IMR-90 (cell line): ENCODE measurements around the gene ITSN1. TPM values are rescaled to one million over a fixed set of nuclear protein-coding genes. Genes with fewer than 3 reads are reported as not detected.

Experiments
- ATAC-seq: fragments of 200-7000 bp; cut with Tn5 transposase; 2 replicates; pipeline ENCODE4 v1.9.1; 2020; ENCODE audit warnings: low read depth, mild to moderate bottlenecking, moderate library complexity
- BruUV-seq: library from RNA; stranded (reverse); fragments of 400-500 nt; replicated peaks from 2 replicates; lab custom pipeline; 2021; lab: Mats Ljungman, UMichigan
- CTCF ChIA-PET: fragments of 300-600 bp; formaldehyde crosslinking; extraction: SDS; loops from one replicate; lab custom pipeline; 2021; ENCODE audit warnings: antibody characterized with exemption; lab: Yijun Ruan, JAX
- POLR2A ChIA-PET: fragments of 300-600 bp; sonication (Branson Sonifier 250); formaldehyde crosslinking; loops from one replicate; lab custom pipeline; 2022; ENCODE audit warnings: antibody characterized with exemption; ENCODE audit not compliant: unreplicated experiment; lab: Charles Lee
- DNase-seq: peaks from one replicate; pipeline ENCODE4 v3.0.0; 2013
- H2AFZ ChIP-seq: replicated peaks from 2 replicates; pipeline ENCODE3; 2013; ENCODE audit warnings: low read length, mild to moderate bottlenecking; ENCODE audit not compliant: poor library complexity
- H2AK5ac ChIP-seq: 2 replicates; pipeline ENCODE4 v1.6.1; 2013; ENCODE audit warnings: low read depth, low read length, inconsistent platforms
- H2AK9ac ChIP-seq: replicated peaks from 2 replicates; pipeline ENCODE3; 2013; ENCODE audit warnings: mild to moderate bottlenecking, low read depth, low read length, moderate library complexity; ENCODE audit not compliant: poor library complexity
- H2BK120ac ChIP-seq: 2 replicates; pipeline ENCODE4 v1.6.1; 2013; ENCODE audit warnings: low read depth, low read length, inconsistent platforms
- H2BK15ac ChIP-seq: 3 replicates; pipeline ENCODE4 v1.6.1; 2013; ENCODE audit warnings: low read depth, low read length, inconsistent platforms
- H2BK20ac ChIP-seq: 2 replicates; pipeline ENCODE4 v1.6.1; 2013; ENCODE audit warnings: low read depth, mild to moderate bottlenecking, inconsistent platforms, low read length, moderate library complexity
- H2BK5ac ChIP-seq: 2 replicates; pipeline ENCODE4 v1.6.1; 2013; ENCODE audit warnings: mild to moderate bottlenecking, low read depth, low read length, inconsistent platforms; ENCODE audit not compliant: poor library complexity, severe bottlenecking
- H3K14ac ChIP-seq: replicated peaks from 2 replicates; pipeline ENCODE4 v1.6.1; 2013; ENCODE audit warnings: low read depth, low read length, inconsistent platforms
- H3K18ac ChIP-seq: 2 replicates; pipeline ENCODE4 v1.6.1; 2013; ENCODE audit warnings: low read depth, low read length, control low read depth
- H3K23ac ChIP-seq: 2 replicates; pipeline ENCODE4 v1.6.1; 2013; ENCODE audit warnings: low read depth, low read length, inconsistent platforms
- H3K27ac ChIP-seq: 2 replicates; pipeline ENCODE4 v1.5.1; 2013; ENCODE audit warnings: mild to moderate bottlenecking, control low read depth, low read length; ENCODE audit not compliant: insufficient read depth
- H3K27me3 ChIP-seq: 2 replicates; pipeline ENCODE4 v1.6.1; 2013; ENCODE audit warnings: low read length; ENCODE audit not compliant: control insufficient read depth, insufficient read depth
- H3K36me3 ChIP-seq: 2 replicates; pipeline ENCODE4 v1.6.1; 2013; ENCODE audit warnings: low read length, mixed read lengths; ENCODE audit not compliant: control insufficient read depth, insufficient read depth
- H3K4ac ChIP-seq: 2 replicates; pipeline ENCODE4 v1.6.1; 2013; ENCODE audit warnings: low read depth, low read length, inconsistent platforms
- H3K4me1 ChIP-seq: 2 replicates; pipeline ENCODE4 v1.6.1; 2013; ENCODE audit warnings: low read length, mixed read lengths; ENCODE audit not compliant: control insufficient read depth, insufficient read depth
- H3K4me2 ChIP-seq: 2 replicates; pipeline ENCODE4 v1.6.1; 2013; ENCODE audit warnings: low read depth, mild to moderate bottlenecking, control low read depth, low read length, moderate library complexity
- H3K4me3 ChIP-seq: 2 replicates; pipeline ENCODE4 v1.5.1; 2013; ENCODE audit warnings: low read depth, mild to moderate bottlenecking, control low read depth, low read length, moderate library complexity; ENCODE audit not compliant: insufficient read depth
- H3K56ac ChIP-seq: 2 replicates; pipeline ENCODE4 v1.6.1; 2013; ENCODE audit warnings: low read length, inconsistent platforms; ENCODE audit not compliant: insufficient read depth; ENCODE audit errors: extremely low read depth
- H3K79me1 ChIP-seq, 2 experiments: 2 replicates each; pipeline ENCODE4 v1.6.1; 2013; ENCODE audit warnings: low read length in 2 of 2, inconsistent platforms in 1 of 2, low read depth in 1 of 2
- H3K9ac ChIP-seq: 2 replicates; pipeline ENCODE4 v1.6.1; 2013; ENCODE audit warnings: low read depth, low read length, control low read depth
- H3K9me1 ChIP-seq: 2 replicates; pipeline ENCODE4 v1.6.1; 2013; ENCODE audit warnings: low read length, inconsistent platforms; ENCODE audit not compliant: insufficient read depth
- H3K9me3 ChIP-seq: 2 replicates; pipeline ENCODE4 v1.6.1; 2013; ENCODE audit warnings: low read length; ENCODE audit not compliant: control insufficient read depth, insufficient read depth
- H4K20me1 ChIP-seq: 2 replicates; pipeline ENCODE4 v1.6.1; 2013; ENCODE audit warnings: low read length, inconsistent platforms; ENCODE audit not compliant: insufficient read depth
- H4K5ac ChIP-seq: 2 replicates; pipeline ENCODE4 v1.6.1; 2013; ENCODE audit warnings: mild to moderate bottlenecking, low read depth, low read length, control low read depth
- H4K8ac ChIP-seq, 2 experiments: 2 replicates each; pipeline ENCODE4 v1.6.1; 2013; ENCODE audit warnings: low read depth in 2 of 2, low read length in 2 of 2, control low read depth in 1 of 2, inconsistent platforms in 1 of 2
- H4K91ac ChIP-seq: 2 replicates; pipeline ENCODE4 v1.6.1; 2013; ENCODE audit warnings: low read depth, low read length, inconsistent platforms; ENCODE audit not compliant: insufficient read depth
- CHD1 ChIP-seq: IDR thresholded peaks from 2 replicates; pipeline ENCODE4 v1.6.1; 2012; ENCODE audit warnings: low read depth, low read length, improper control_type of control experiment
- FOS ChIP-seq: fragments of 150-350 bp; IDR thresholded peaks from 2 replicates; pipeline ENCODE4 v1.6.1; 2016; ENCODE audit warnings: low read depth, low read length
- MXI1 ChIP-seq: IDR thresholded peaks from 2 replicates; pipeline ENCODE4 v1.6.1; 2012; ENCODE audit warnings: low read depth, mild to moderate bottlenecking, low read length, moderate library complexity, borderline replicate concordance
- POLR2A ChIP-seq: IDR thresholded peaks from 2 replicates; pipeline ENCODE4 v1.6.1; 2012; ENCODE audit warnings: mild to moderate bottlenecking, low read depth, low read length
- RCOR1 ChIP-seq: IDR thresholded peaks from 2 replicates; pipeline ENCODE4 v1.6.1; 2012; ENCODE audit warnings: mild to moderate bottlenecking, low read length, improper control_type of control experiment; ENCODE audit not compliant: insufficient replicate concordance
- WGBS, 2 experiments: methylation state at CpG; one replicate each; pipeline versions ENCODE4 v1.1.5 to v1.1.7; 2013; ENCODE audit warnings: missing lambda C conversion rate in 2 of 2; ENCODE audit not compliant: insufficient read length in 1 of 2; ENCODE audit errors: extremely low coverage in 2 of 2; 5-methylcytosine and 5-hydroxymethylcytosine counted together
- dilution Hi-C: fragments of 300-500 bp; cut with HindIII; formaldehyde crosslinking; loops from one replicate; pipeline ENCODE4 v1.14.3; 2018; ENCODE audit warnings: low sequenced_read_pairs; ENCODE audit not compliant: unreplicated experiment
- in situ Hi-C: fragments of 300-500 bp; cut with MboI; formaldehyde crosslinking; loops from 3 replicates; pipeline ENCODE4 v1.14.3; 2019; ENCODE audit warnings: low sequenced_read_pairs, inconsistent platforms, mixed read lengths
- intact Hi-C: fragments of 100-400 bp; cut with micrococcal nuclease; formaldehyde crosslinking; loops from 2 replicates; pipeline ENCODE4 v1.10.0; 2022
- polyA plus RNA-seq, 3 experiments: library from polyadenylated mRNA; depleted of rRNA; stranded (reverse); fragments of >200 nt; gene quantifications; 2 replicates each; pipeline ENCODE4 v1.2.3, GENCODE V29; 2012; ENCODE audit warnings: low replicate concordance in 1 of 3
- total RNA-seq: library from RNA; depleted of rRNA; stranded (reverse); fragments of >200 nt; gene quantifications from 2 replicates; pipeline ENCODE4 v1.2.3, GENCODE V29; 2012

ITSN1 gene
- total and polyA plus RNA-seq, 2 of the 4 experiments (the other 2 are of a cell fraction): 45.4 to 62.0 TPM

DNA sequence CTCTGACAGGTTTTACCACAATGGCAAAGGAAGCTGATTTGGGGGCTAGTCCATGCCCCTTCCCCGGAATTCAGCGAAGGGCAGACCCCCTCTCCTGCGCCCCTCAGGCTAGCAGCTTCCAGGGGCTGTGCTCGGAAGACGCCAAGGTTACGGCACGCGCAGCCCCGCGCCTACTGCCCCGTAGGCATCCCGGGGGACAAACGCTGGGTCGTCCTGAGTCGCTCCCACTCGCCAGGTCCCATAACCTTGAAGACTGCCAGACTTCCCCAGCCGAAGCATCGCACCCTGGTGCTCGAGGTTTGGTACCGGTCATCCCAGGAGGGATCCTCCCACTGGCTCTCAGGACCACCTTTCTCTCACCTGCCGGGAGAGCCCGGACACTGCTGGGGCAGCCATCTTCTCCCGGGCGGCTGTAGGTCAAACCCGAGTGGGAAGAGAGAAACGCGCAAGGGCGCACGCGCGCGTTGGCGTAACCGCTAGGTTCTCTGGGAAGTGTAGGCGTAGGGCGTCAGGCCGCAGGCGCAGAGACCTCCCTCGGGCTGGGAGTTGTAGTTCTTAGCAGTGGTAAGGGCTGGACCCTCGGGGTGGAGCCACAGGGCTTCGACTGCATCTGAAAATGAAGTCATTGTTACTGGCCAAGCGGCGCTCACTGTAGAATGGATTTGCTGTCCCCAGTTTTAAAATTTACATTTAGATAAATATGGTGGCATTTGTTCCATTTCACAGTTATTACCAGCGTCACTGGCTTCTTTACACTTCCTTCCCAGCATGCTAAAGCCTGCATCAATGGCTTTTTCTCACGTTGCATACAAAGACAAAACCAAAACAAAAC is 273.3 kb downstream of the ITSN1 start, which contains the start of gene ATP5PO:
Gene ATP5PO, minus strand, starts transcription at position 437 of the 832 bp plus-strand sequence. Its CDS starts 41 bp downstream, at position 396.
- peak within 1 kb of the TSS; percentile 69 for H4K5ac ChIP-seq
- dilution Hi-C loops (no loop called here), intact Hi-C loops (no loop called here), in situ Hi-C loops (loop anchor here (25.0 kb wide), 1 partner anchor 697 kb away; the partner anchor contains the start of gene RCAN1)
- H4K8ac ChIP-seq: peak within 1 kb of the TSS; percentile 89 to 98
- peak within 1 kb of the TSS; percentile 97 for H2AFZ ChIP-seq
- H3K9me1 ChIP-seq: peaks cover 5% of the 10 kb centered on the region
- POLR2A ChIA-PET: no interaction called here
- H4K91ac ChIP-seq: peak within 1 kb of the TSS; percentile 85
- ATAC-seq (peak; percentile 100), DNase-seq (peak; percentile 98)
- H3K9ac ChIP-seq: peak within 1 kb of the TSS; percentile 94
- peak within 1 kb of the TSS; percentile 94 for H3K14ac ChIP-seq
- H2BK120ac ChIP-seq: peak within 1 kb of the TSS; percentile 32; the same call in 1 of the 2 replicates
- H3K18ac ChIP-seq: peak within 1 kb of the TSS; percentile 71; the same call in 1 of the 2 replicates
- H3K79me1 ChIP-seq: peaks cover 18 to 28% of the 10 kb centered on the region in 2 experiments
- H2AK5ac ChIP-seq: peak within 1 kb of the TSS; percentile 81
- no peaks in the 10 kb centered on the region for H4K20me1 ChIP-seq
- H2BK15ac ChIP-seq: no peak within 1 kb of the TSS
- BruUV-seq: no TSS peak
- H2BK5ac ChIP-seq: peak within 1 kb of the TSS; percentile 81
- H3K9me3 ChIP-seq: no peaks in the 10 kb centered on the region
- H3K56ac ChIP-seq: peak within 1 kb of the TSS; percentile 76
- no peaks in the 10 kb centered on the region for H3K27me3 ChIP-seq
- H3K27ac ChIP-seq: peak within 1 kb of the TSS; percentile 84
- peak within 1 kb of the TSS; percentile 96 for H3K4me2 ChIP-seq
- 3% methylated on average over 7 of the region's 45 CpGs; no CpG with 5 or more reads in 1 of the 2 experiments for WGBS, 2 experiments
- TF ChIP-seq RCOR1 (no peak), MXI1 (0 out of 2 replicates have a peak, but pooled peaks have one; percentile 37), CHD1 (0 out of 2 replicates have a peak, but pooled peaks have one; percentile 68), POLR2A (peak; percentile 86), FOS (no peak)
- peaks cover 7% of the 10 kb centered on the region for H3K36me3 ChIP-seq
- CTCF ChIA-PET: no interaction called here
- peaks cover 2% of the 10 kb centered on the region; the same call in 1 of the 2 replicates for H3K4me1 ChIP-seq
- peak within 1 kb of the TSS; percentile 93 for H3K23ac ChIP-seq
- H2AK9ac ChIP-seq: peak within 1 kb of the TSS; percentile 94
- peak within 1 kb of the TSS; percentile 77 for H3K4me3 ChIP-seq
- H3K4ac ChIP-seq: peak within 1 kb of the TSS; percentile 85
- no peak within 1 kb of the TSS for H2BK20ac ChIP-seq
